Stimulated activated CD4-positive, alpha-beta T cell treated with anti-CD3 and anti-CD28 coated beads, Interleukin-4, amount 100 ng/mL, for 1 hour (primary cell): Measurements from ENCODE around the gene ABRACL.
"Not testable (repeated sequence)": the region's sequence is repeated elsewhere in the genome, so short reads cannot be mapped to it uniquely, and the experiment has no call there.

Experiments
- DNase-seq: peaks from one replicate; pipeline ENCODE4 v3.0.0-alpha.2; 2020

Gene ABRACL

GRCh38 chr6:139013185-139013800 is 15.3 kb upstream of the ABRACL start:
- no peak for DNase-seq

DNA sequence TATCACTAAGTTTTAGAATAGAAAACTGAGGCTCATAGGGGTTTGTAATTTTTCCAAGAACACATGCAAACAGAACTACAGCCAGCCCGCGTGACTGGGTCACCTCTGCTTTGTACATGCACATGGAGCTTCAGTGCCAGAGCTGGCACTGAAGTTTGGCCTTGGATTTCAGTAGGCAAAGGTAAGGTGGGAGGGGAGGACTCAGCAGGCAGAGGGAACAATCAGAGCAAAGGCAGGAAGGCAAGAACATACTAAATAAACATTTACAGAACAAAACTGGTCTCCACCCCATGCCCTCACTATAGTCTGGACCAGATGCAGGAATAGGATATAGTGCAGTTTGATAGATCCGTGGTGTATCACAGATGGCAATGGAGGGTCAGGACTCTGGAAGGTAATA is 13.6 kb upstream of the ABRACL start:
- no peak for DNase-seq

DNA sequence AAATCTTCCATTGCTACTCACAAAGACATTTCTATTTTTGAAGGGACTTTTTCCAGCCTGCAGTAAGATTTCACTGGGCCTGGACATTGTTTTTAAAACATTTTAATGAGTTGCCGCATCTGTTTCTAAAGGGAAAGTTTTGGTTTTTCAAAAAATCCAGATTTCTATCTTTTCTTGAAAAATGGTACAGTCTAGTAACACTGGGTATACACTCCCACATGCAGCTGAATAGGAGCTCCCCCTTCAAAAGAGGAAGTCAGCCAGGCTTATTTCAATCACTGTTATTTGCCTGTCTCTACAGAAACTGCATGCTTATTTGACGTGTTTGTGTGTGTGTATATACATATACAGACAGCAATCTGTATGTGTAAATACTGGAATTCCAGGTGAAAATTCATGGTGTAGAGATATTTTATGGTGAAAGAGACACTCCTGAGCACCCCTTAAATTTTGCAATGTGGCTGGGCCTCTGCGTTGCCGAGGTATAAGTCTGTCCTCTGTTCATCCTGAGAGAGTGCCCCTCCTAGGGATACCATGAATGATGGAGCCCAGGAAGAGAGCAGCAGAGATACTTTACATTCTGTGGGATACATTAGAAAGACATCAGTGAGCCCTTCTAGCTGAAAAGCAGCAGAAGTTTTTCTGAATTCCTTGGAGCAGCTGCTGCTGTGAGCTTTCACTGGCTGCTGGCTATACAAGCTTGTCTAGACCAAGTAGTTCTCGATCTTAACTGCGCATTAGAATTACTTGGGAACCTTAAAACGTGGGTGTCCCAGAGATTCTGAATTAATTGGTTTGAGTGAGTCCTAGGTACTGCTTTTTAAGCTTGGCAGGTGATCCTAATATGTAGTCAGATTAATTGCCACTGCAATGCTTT is 12.0 kb upstream of the ABRACL start:
- DNase-seq: no peak

- no peak for DNase-seq
Observed at GRCh38 chr6:139017227-139017626, 11.3 kb upstream of the ABRACL start.

GRCh38 chr6:139019722-139020121 is 8.8 kb upstream of the ABRACL start:
- no peak for DNase-seq

DNA sequence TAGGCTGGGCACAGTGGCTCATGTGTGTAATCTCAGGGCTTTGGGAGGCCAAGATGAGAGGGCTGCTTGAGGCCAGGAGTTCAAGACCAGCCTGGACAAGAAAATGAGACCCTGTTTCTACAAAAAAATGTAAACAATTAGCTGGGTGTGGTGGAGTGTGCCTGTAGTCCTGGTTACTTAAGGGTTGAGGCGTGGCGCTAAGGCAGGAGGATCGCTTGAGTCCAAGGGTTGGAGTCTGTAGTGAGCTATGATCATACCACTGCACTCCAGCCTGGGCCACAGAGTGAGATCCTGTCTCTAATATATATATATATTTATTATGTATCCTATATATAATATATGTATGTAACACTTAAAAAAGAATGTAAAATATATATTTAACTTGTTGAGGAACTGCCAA is 7.9 kb upstream of the ABRACL start:
- DNase-seq: no peak

DNA sequence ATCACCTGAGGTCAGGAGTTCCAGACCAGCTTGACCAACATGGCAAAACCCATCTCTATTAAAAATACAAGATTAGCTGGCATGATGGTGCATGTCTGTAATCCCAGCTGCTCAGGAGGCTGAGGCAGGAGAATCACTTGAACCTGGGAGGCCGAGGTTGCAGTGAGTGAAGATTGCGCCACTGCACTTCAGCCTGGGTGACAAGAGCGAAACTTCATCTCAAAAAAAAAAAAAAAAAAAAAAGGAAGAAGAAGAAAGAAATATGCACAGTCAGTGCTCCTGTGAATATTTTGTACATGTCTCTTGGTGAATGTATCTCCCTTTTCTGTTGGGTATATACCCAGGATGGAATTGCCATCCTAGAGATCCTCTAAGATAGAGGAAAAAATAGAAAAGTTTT is 3.1 kb upstream of the ABRACL start:
- DNase-seq: not testable (repeated sequence)

- peak; percentile 40 for DNase-seq
Observed at GRCh38 chr6:139027620-139028182, 844 bp upstream of the ABRACL start.

DNA sequence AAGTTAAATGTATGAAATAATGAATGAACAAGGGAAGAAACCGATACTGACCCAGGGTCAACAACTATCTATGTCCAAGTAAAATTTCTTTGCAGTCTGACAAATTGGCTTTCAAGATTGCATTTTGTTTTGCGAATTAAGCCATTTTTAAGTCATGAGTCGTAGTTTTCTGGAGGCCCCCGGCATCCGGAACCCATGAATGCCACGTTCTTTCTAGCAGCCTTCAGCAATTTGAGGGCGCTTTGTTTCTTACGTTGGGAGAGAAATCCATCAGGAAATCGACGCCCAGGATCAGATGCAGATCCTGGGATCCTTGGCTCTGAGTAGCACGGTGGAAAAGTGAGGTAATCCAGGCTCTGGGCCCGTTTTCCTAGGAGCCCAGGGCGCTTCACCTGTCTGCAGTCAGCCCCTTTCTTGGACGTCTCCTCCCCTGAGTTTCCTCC is 309 bp upstream of the ABRACL start:
- no peak for DNase-seq

- peak; percentile 11 for DNase-seq
Observed at GRCh38 chr6:139029470-139030227, 1.1 kb downstream of the ABRACL start.

GRCh38 chr6:139030228-139030963 is 1.9 kb downstream of the ABRACL start:
- no peak for DNase-seq

DNA sequence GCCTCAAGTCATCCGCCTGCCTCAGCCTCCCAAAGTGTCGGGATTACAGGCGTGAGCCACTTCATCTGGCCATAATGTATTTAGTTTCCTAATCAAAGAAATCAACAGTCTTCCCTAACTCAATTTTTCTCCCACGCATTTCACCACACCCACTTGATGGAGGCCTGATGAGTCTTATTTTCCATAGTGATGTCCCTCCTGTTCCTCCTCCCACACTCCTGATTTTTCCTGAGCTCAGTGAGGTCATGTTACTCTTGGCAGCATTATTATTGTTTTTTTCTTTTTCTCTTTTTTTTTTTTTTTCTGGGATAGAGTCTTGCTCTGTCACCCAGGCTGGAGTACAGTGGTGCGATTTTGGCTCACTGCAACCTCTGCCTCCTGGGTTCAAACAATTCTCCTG is 8.9 kb downstream of the ABRACL start:
- no peak for DNase-seq

GRCh38 chr6:139044250-139044649 is 15.7 kb downstream of the ABRACL start:
- no peak for DNase-seq

- DNase-seq: no peak
Observed at GRCh38 chr6:139047677-139048076, 19.1 kb downstream of the ABRACL start.

GRCh38 chr6:139048912-139049311 is 20.4 kb downstream of the ABRACL start:
- not testable (repeated sequence) for DNase-seq

GRCh38 chr6:139050131-139050769 is 21.7 kb downstream of the ABRACL start:
- DNase-seq: not testable (repeated sequence)

GRCh38 chr6:139050770-139051313 is 22.3 kb downstream of the ABRACL start:
- no peak for DNase-seq

DNA sequence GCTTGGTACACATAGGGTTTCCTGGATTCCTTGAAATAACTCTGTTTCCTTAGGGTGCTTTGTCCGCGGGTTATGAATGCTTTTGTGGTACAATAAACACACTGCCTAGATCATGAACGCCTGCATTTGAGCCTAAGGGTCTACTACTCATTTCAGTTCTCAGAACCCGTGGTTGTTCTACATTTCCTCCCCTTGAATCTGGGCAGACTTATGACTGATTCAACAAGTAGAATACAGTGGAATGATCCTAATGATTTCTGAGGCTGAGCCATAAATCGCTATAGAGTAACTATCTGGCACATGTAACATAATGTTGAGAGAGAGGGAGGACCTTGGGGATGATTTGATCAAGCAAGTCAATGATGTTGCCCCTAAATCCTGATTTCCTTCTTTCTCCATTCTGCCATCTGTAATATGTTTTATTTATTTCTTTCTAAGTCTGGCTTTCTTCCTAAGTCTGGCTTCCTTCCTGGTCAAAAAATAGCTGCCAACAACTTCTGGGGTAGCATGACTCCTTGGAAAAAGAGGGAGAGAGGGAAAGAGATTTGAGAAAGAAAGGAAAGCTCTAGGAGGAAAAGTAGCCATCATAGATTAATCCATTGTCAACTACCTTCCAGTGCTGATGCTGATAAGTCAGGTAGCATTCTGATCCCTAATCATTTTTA is 23.0 kb downstream of the ABRACL start:
- no peak for DNase-seq

DNA sequence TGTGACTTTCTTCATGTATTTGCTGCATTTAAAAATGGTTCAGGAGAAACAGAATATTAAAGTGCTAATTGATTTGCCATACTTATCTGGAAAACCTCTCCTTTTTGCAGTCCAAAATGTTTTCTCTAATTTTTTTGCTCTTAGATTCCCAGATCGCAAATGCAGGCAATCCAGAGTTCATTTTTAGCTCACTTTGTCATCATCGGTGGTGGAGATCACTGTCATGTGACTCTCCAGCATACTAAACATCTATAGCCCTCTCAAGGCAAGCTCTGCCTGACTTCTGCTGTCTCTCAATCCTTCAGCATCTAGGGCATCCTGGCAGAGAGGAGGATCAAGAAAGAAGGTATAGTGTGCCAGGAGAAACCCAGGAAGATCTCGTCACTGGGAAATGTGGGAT is 24.8 kb downstream of the ABRACL start:
- no peak for DNase-seq

DNA sequence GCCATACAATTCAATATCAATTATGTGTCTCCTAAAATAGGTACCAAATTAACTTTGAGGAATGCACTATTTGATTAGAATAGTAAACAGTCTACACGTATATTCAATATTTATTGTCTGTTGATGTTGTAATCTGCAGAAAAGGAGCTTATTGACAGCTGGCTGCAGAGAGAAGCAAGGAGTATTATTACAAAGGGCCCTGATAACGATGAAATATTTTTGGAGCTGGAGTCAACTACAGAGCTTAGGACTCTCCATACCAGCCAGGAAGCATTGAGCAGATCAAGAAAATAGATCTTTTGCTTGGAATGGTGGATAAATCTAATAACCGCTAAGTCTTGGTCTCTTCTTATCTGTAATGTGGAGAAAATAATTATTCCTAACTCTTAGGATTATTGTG is 25.5 kb downstream of the ABRACL start:
- no peak for DNase-seq

DNA sequence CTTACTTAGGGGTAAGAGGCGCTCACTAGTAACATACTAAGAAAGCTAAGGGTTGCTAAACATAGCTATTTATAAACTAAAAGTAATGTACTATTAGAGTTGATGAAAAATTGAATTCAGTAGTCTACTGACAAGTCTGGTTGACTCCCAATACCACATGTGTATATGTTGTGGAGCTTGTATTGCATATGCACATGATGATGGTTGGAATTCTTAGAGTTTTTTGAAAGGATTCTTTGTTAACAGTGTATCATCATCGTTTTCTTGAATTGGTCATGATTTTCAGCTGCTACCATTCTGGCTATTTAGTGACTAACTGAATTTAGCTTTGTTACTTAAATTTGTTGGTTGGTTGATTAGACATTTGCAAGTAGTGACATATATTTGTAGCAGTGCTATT is 27.2 kb downstream of the ABRACL start:
- DNase-seq: no peak
